Pancreas (tissue), 10 donors: ENCODE data around the gene PSMC3IP. TPM values are rescaled to one million over a fixed set of nuclear protein-coding genes. Genes with fewer than 3 reads are reported as not detected.

Experiments
- ATAC-seq, 4 donors: fragments of 200-7000 bp; cut with Tn5 transposase; one replicate each; pipeline versions ENCODE4 v1.8.0 to v1.9.1; 2020; ENCODE audit warnings: mild to moderate bottlenecking in 4 of 4, moderate library complexity in 4 of 4
- DNase-seq, 6 donors: peaks; one replicate each; pipeline ENCODE4 v3.0.0-alpha.2; 2020
- FAIRE-seq: peaks from 2 replicates; lab custom pipeline; 2012; peaks lifted over from hg19 to GRCh38; lab: Jason Lieb, UNC
- H3K27ac ChIP-seq, 4 donors: fragments of 200-600 bp; sonication (generic); 1 replicate in 3 of 4; 2 replicates in 1 of 4; pipeline versions ENCODE4 v1.5.0 to v1.8.0; 2020
- H3K27me3 ChIP-seq, 4 donors: fragments of 200-600 bp; one replicate each; pipeline ENCODE4 v1.8.0; 2021
- H3K36me3 ChIP-seq, 3 donors: fragments of 200-600 bp; sonication (generic) in 1 of 3; one replicate each; pipeline versions ENCODE4 v1.5.0 to v1.8.0; 2020 to 2021
- H3K4me1 ChIP-seq, 3 donors: fragments of 200-600 bp; one replicate each; pipeline ENCODE4 v1.8.0; 2021
- H3K4me3 ChIP-seq, 4 donors: fragments of 200-600 bp; sonication (generic) in 2 of 4; one replicate each; pipeline versions ENCODE4 v1.5.0 to v1.8.0; 2020 to 2021
- H3K9me3 ChIP-seq, 4 donors: fragments of 200-600 bp; one replicate each; pipeline ENCODE4 v1.8.0; 2021
- WGBS, 2 donors: extraction: QIAGEN DNeasy Blood & Tissue Kit; methylation state at CpG; one replicate each; pipeline ENCODE4 v1.1.7; 2013; 5-methylcytosine and 5-hydroxymethylcytosine counted together
- intact Hi-C, 3 donors: fragments of 100-400 bp; cut with DNase I; formaldehyde crosslinking; loops; one replicate each; pipeline versions ENCODE4 v1.11.1 to v1.14.2; 2022
- polyA plus RNA-seq, 2 donors: library from polyadenylated mRNA; stranded (reverse); fragments of 200-250 nt; gene quantifications; one replicate each; pipeline ENCODE4 v1.2.3, GENCODE V29; 2013
- total RNA-seq, 6 donors: library from RNA; stranded (reverse); fragmentation: NEBNext Ultra II Directional in 4 of 6; extraction: Animal tissue kit (Norgen Biotek cat#: 25700) in 4 of 6; gene quantifications; one replicate each; pipeline versions ENCODE4 v1.2.1 to v1.2.4, GENCODE V29; 2021 to 2023
- TF ChIP-seq, protein P1 (sequence below), 4 donors: fragments of 200-600 bp; sonication (generic) in 3 of 4; IDR thresholded peaks; one replicate each; pipeline versions ENCODE4 v1.5.0 to v1.8.0; 2021; ENCODE audit warnings: antibody characterized with exemption in 4 of 4
- donor health status: healthy with polysubstance abuse.
- donor health status: DM: no; HTN: no; CAD: no; lungs with moderate emphysema.
- donor health status: DM: no; HTN: no; CAD: no.
- donor health status: control.
- donor health status: control.
- donor health status: Bipolar disorder and iron deficiency.
- donor health status: DM: yes; HTN: yes; CAD: no.
- donor health status: DM: no; HTN: no; CAD: no.
- donor health status: DM: no; HTN: no; CAD: no.
- donor health status: DM: yes; HTN: yes; CAD: no.

The PSMC3IP gene
- total and polyA plus RNA-seq, 8 donors: 1.0 to 7.0 (median 2.4) TPM

DNA sequence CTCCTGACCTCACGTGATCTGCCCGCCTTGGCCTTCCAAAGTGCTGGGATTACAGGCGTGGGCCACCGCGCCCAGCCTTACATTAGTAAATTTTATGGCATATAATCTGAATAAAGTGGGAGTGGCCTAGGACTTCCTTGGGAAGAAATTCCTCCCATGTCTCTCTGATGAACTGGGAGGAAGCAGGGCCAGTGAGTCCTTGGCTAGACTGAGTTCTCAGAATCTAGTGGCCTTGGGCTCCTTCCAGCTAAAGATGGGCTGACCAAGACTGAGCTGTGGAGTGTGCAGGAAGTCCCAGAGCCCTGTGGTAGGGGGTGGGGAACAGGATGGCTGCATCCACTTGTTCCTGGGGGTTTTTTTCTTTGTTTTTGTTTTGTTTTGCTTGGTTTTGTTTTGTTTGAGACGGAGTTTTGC lies 51.5 kb downstream of the PSMC3IP start:
- Histone ChIP-seq H3K27ac (no peak overlapping the region), H3K36me3 (no peaks in the 10 kb centered on the region), H3K4me1 (peaks cover 9 to 13% (median 10%) of the 10 kb centered on the region in 3 donors), H3K27me3 (no peaks in the 10 kb centered on the region), H3K9me3 (no peaks in the 10 kb centered on the region), H3K4me3 (no peak overlapping the region)
- ATAC-seq: peak in 1 of 4 donors; percentile 14
- TF ChIP-seq, protein P1, sequence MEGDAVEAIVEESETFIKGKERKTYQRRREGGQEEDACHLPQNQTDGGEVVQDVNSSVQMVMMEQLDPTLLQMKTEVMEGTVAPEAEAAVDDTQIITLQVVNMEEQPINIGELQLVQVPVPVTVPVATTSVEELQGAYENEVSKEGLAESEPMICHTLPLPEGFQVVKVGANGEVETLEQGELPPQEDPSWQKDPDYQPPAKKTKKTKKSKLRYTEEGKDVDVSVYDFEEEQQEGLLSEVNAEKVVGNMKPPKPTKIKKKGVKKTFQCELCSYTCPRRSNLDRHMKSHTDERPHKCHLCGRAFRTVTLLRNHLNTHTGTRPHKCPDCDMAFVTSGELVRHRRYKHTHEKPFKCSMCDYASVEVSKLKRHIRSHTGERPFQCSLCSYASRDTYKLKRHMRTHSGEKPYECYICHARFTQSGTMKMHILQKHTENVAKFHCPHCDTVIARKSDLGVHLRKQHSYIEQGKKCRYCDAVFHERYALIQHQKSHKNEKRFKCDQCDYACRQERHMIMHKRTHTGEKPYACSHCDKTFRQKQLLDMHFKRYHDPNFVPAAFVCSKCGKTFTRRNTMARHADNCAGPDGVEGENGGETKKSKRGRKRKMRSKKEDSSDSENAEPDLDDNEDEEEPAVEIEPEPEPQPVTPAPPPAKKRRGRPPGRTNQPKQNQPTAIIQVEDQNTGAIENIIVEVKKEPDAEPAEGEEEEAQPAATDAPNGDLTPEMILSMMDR (IDR thresholded peaks at IDR 0.05): no peak
- DNase-seq: peak in 1 of 6 donors; percentile 7
- 66 to 77% methylated on average over 6 of the region's 6 CpGs for whole genome bisulfite sequencing, 2 donors
- intact Hi-C loops: loop anchor here in 1 of 3 donors (10.0 kb wide), 1 partner anchor 211 kb away; no protein-coding TSS in a partner anchor
- FAIRE-seq: no peak

DNA sequence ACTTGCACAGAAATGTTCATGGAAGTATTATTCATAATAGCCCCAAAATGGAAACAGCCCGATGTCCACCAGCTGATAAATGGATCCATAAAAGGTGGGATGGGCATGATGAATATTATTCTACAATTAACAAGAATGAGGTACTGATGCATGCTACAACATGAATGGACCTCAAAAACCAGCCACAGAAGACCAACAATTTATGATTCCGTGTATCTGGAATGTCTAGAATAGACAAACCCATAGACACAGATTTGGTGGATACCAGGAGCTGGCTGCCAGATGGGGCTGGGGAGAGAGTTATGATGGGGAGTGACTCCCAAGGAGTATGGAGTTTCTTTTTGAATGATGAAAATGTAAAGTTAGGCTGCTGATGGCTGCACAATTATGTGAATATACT lies 52.3 kb downstream of the PSMC3IP start:
- no peak for FAIRE-seq
- no peak overlapping the region for H3K4me3 ChIP-seq
- 84 to 87% methylated on average over 2 of the region's 2 CpGs for WGBS, 2 donors
- H3K9me3 ChIP-seq: no peaks in the 10 kb centered on the region
- ATAC-seq: no peak
- peaks cover 5 to 6% (median 6%) of the 10 kb centered on the region in 3 donors for H3K4me1 ChIP-seq
- no peaks in the 10 kb centered on the region for H3K36me3 ChIP-seq
- TF ChIP-seq, protein P1 (IDR thresholded peaks at IDR 0.05): no peak
- intact Hi-C loops: loop anchor here in 1 of 3 donors (10.0 kb wide), 1 partner anchor 210 kb away; no protein-coding TSS in a partner anchor
- no peaks in the 10 kb centered on the region for H3K27me3 ChIP-seq
- no peak overlapping the region for H3K27ac ChIP-seq
- DNase-seq: no peak

DNA sequence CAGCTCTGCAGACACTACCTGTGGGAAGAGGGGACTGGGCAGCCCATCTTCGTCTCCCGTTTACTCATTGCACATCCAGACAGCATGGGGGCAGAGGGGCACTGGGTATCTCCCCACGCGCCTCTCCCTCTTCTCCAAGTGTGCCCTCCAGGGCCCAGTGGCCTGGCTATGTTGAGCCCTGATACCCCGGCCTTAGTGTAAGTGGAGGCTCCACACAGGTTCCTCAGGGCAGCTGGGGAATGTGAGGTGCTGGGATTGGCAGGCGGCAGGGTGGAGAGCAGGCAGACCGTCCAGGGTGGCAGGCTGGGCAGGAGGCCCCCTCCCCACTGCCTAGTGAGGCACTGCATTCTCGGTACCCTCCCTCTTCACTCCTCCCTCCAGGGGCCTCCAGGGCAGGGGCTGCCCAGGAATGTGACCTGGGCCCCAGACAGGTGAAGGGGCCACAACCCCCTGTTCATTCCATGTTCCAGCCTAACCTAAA lies 54.7 kb downstream of the PSMC3IP start:
- no peak for FAIRE-seq
- ATAC-seq: no peak
- 92 to 95% methylated on average over 6 to 8 of the region's 8 CpGs for WGBS, 2 donors
- TF ChIP-seq, protein P1 (IDR thresholded peaks at IDR 0.05): no peak
- DNase-seq: no peak
- Histone ChIP-seq H3K4me3 (no peak overlapping the region), H3K36me3 (no peaks in the 10 kb centered on the region), H3K27me3 (no peaks in the 10 kb centered on the region), H3K27ac (no peak overlapping the region), H3K4me1 (peaks cover 6 to 17% (median 8%) of the 10 kb centered on the region in 3 donors), H3K9me3 (no peaks in the 10 kb centered on the region)
- intact Hi-C loops: loop anchor here in 2 of 3 donors (5.0 to 10.0 kb wide), 2 partner anchors 96 to 208 kb away; no protein-coding TSS in a partner anchor

Other genes starting within 250 kb of the PSMC3IP start
- gene STAT3, start 189.3 kb downstream of the PSMC3IP start, total RNA-seq: 100 to 1,000 TPM in 2 of 6 donors, 10 to 100 TPM in 4; 63.3 to 127 (median 78.6) TPM
- 10 to 100 TPM; 37.9 to 42.9 TPM for gene STAT3, start 189.3 kb downstream of the PSMC3IP start, polyA plus RNA-seq
- 10 to 100 TPM; 11.5 to 42.6 (median 19.6) TPM for gene CAVIN1, start 154.5 kb downstream of the PSMC3IP start, total RNA-seq
- 10 to 100 TPM; 25.2 to 32.9 TPM for gene CAVIN1, start 154.5 kb downstream of the PSMC3IP start, polyA plus RNA-seq
- 10 to 100 TPM; 22.8 to 51.3 (median 28.6) TPM for gene ATP6V0A1, start 118.9 kb downstream of the PSMC3IP start, total RNA-seq
- gene ATP6V0A1, start 118.9 kb downstream of the PSMC3IP start, polyA plus RNA-seq: 10 to 100 TPM; 37.2 to 55.9 TPM
- 10 to 100 TPM; 17.6 to 33.8 (median 25.6) TPM for gene NAGLU, start 41.5 kb downstream of the PSMC3IP start, total RNA-seq
- 10 to 100 TPM; 51.6 to 52.6 TPM for gene NAGLU, start 41.5 kb downstream of the PSMC3IP start, polyA plus RNA-seq
- gene HSD17B1, start 24.8 kb downstream of the PSMC3IP start, total RNA-seq: 1 to 10 TPM in 2 of 6 donors, under 1 TPM in 4; 0.32 to 1.3 (median 0.74) TPM
- gene HSD17B1, start 24.8 kb downstream of the PSMC3IP start, polyA plus RNA-seq: 1 to 10 TPM; 3.5 TPM
- 10 to 100 TPM; 32.3 to 63.5 (median 52.3) TPM for gene COASY, start 15.6 kb downstream of the PSMC3IP start, total RNA-seq
- gene COASY, start 15.6 kb downstream of the PSMC3IP start, polyA plus RNA-seq: 100 to 1,000 TPM; 135 to 152 TPM
- 10 to 100 TPM; 18.6 to 26.7 (median 22.9) TPM for gene MLX, start 10.6 kb downstream of the PSMC3IP start, total RNA-seq
- 10 to 100 TPM; 31.9 to 44.5 TPM for gene MLX, start 10.6 kb downstream of the PSMC3IP start, polyA plus RNA-seq
- 10 to 100 TPM; 39.3 to 78.0 (median 47.0) TPM for gene RETREG3, start 31.6 kb upstream of the PSMC3IP start, total RNA-seq
- 10 to 100 TPM; 28.8 to 35.5 TPM for gene RETREG3, start 31.6 kb upstream of the PSMC3IP start, polyA plus RNA-seq
- gene TUBG1, start 32.0 kb upstream of the PSMC3IP start, total RNA-seq: 10 to 100 TPM; 10.5 to 79.9 (median 22.2) TPM
- gene TUBG1, start 32.0 kb upstream of the PSMC3IP start, polyA plus RNA-seq: 10 to 100 TPM; 23.5 to 29.1 TPM
- 10 to 100 TPM; 10.9 to 43.4 (median 19.8) TPM for gene TUBG2, start 81.6 kb upstream of the PSMC3IP start, total RNA-seq
- gene TUBG2, start 81.6 kb upstream of the PSMC3IP start, polyA plus RNA-seq: 10 to 100 TPM; 48.2 to 90.5 TPM
- gene PLEKHH3, start 99.3 kb upstream of the PSMC3IP start, total RNA-seq: 10 to 100 TPM; 24.7 to 90.6 (median 33.3) TPM
- gene PLEKHH3, start 99.3 kb upstream of the PSMC3IP start, polyA plus RNA-seq: 100 to 1,000 TPM; 148 to 215 TPM
- 1 to 10 TPM in 1 of 6 donors, under 1 TPM in 5; 0.09 to 1.0 (median 0.49) TPM for gene CCR10, start 104.1 kb upstream of the PSMC3IP start, total RNA-seq
- gene CCR10, start 104.1 kb upstream of the PSMC3IP start, polyA plus RNA-seq: 1 to 10 TPM in 1 of 2 donors, under 1 TPM in 1; 0.91 to 1.1 TPM
- gene CNTNAP1, start 104.8 kb upstream of the PSMC3IP start, total RNA-seq: 10 to 100 TPM in 1 of 6 donors, 1 to 10 TPM in 5; 3.1 to 10.4 (median 5.4) TPM
- 10 to 100 TPM in 1 of 2 donors, 1 to 10 TPM in 1; 8.1 to 20.0 TPM for gene CNTNAP1, start 104.8 kb upstream of the PSMC3IP start, polyA plus RNA-seq
- gene EZH1, start 167.3 kb upstream of the PSMC3IP start, total RNA-seq: 10 to 100 TPM in 5 of 6 donors, 1 to 10 TPM in 1; 8.8 to 25.4 (median 14.6) TPM
- 10 to 100 TPM; 16.3 to 23.3 TPM for gene EZH1, start 167.3 kb upstream of the PSMC3IP start, polyA plus RNA-seq
- gene RAMP2, start 183.5 kb upstream of the PSMC3IP start, total RNA-seq: 1 to 10 TPM; 2.4 to 9.2 (median 4.7) TPM
- gene RAMP2, start 183.5 kb upstream of the PSMC3IP start, polyA plus RNA-seq: 10 to 100 TPM; 15.9 to 26.5 TPM
- 10 to 100 TPM; 18.1 to 30.7 (median 26.0) TPM for gene VPS25, start 195.7 kb upstream of the PSMC3IP start, total RNA-seq
- gene VPS25, start 195.7 kb upstream of the PSMC3IP start, polyA plus RNA-seq: 10 to 100 TPM; 24.6 to 46.9 TPM
- gene WNK4, start 202.9 kb upstream of the PSMC3IP start, total RNA-seq: under 1 TPM; 0.19 to 0.87 (median 0.51) TPM
- gene WNK4, start 202.9 kb upstream of the PSMC3IP start, polyA plus RNA-seq: 1 to 10 TPM; 1.1 to 4.7 TPM
- 10 to 100 TPM; 48.1 to 73.6 (median 64.7) TPM for gene COA3, start 221.0 kb upstream of the PSMC3IP start, total RNA-seq
- gene COA3, start 221.0 kb upstream of the PSMC3IP start, polyA plus RNA-seq: 100 to 1,000 TPM; 107 to 130 TPM
- under 1 TPM; 0.13 to 0.78 (median 0.55) TPM for gene CNTD1, start 221.1 kb upstream of the PSMC3IP start, total RNA-seq
- under 1 TPM; 0.19 to 0.47 TPM for gene CNTD1, start 221.1 kb upstream of the PSMC3IP start, polyA plus RNA-seq
- 10 to 100 TPM; 35.2 to 49.7 (median 44.6) TPM for gene BECN1, start 246.6 kb upstream of the PSMC3IP start, total RNA-seq
- gene BECN1, start 246.6 kb upstream of the PSMC3IP start, polyA plus RNA-seq: 10 to 100 TPM; 20.1 to 38.9 TPM